Neural crest cell (in vitro differentiated cells): ENCODE measurements around the gene TRH. TPM values are rescaled to one million over a fixed set of nuclear protein-coding genes. Genes with fewer than 3 reads are reported as not detected.

Experiments used
- DNase-seq: peaks from one replicate; pipeline ENCODE4 v3.0.0; 2021; ENCODE audit warnings: low read depth, mixed read lengths, low spot score
- H3K27ac Mint-ChIP-seq: one replicate; pipeline ENCODE4 v1.8.0; 2021; ENCODE audit warnings: mild to moderate bottlenecking, mixed read lengths; ENCODE audit not compliant: unreplicated experiment
- H3K27me3 Mint-ChIP-seq: 2 replicates; pipeline ENCODE4 v1.8.0; 2021; ENCODE audit warnings: low read depth, mild to moderate bottlenecking, mixed read lengths
- H3K36me3 Mint-ChIP-seq: 2 replicates; pipeline ENCODE4 v1.8.0; 2021; ENCODE audit warnings: low read depth, mild to moderate bottlenecking, mixed read lengths
- H3K4me1 Mint-ChIP-seq: 2 replicates; pipeline ENCODE4 v1.8.0; 2021; ENCODE audit warnings: mixed read lengths
- H3K4me3 Mint-ChIP-seq: one replicate; pipeline ENCODE4 v1.8.0; 2021; ENCODE audit warnings: mild to moderate bottlenecking, mixed read lengths
- H3K9me3 Mint-ChIP-seq: 2 replicates; pipeline ENCODE4 v1.8.0; 2021; ENCODE audit warnings: mixed read lengths
- CTCF ChIP-seq: fragments of 200-600 bp; sonication (generic); conservative IDR thresholded peaks from 2 replicates; pipeline ENCODE4 v1.5.0; 2021; ENCODE audit warnings: antibody characterized with exemption, mild to moderate bottlenecking
- total RNA-seq: library from RNA; stranded (reverse); gene quantifications from 2 replicates; pipeline ENCODE4 v1.2.1, GENCODE V29; 2021

TRH gene
- total RNA-seq, 1 donor from 2014 or later, result 0.61 TPM

DNA sequence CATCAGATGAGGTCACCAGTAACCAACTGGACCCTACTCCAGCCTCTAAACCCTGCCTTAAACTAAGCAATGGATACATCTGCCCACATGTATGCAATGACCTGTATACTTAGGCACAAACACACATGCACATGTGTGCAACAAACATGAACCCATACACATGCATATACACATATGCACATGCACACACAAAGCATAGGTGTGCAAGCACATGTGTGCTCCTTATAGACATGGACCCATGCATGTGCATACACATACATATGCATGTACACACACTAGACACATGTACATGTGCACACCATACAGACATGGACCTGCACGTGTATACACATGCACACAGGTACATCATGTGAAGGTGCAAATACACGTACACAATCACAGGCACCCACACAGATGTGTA is 8.6 kb upstream of the TRH start:
- TF ChIP-seq CTCF, result no peak
- Mint-ChIP-seq H3K27ac (no peak overlapping the region), H3K36me3 (no peaks in the 10 kb centered on the region), H3K4me1 (peaks cover 26% of the 10 kb centered on the region), H3K9me3 (no peaks in the 10 kb centered on the region), H3K4me3 (no peak overlapping the region), H3K27me3 (peaks cover 9% of the 10 kb centered on the region)
- DNase-seq, result no peak

GRCh38 chr3:129966876-129967275 is 7.6 kb upstream of the TRH start:
- no peaks in the 10 kb centered on the region for H3K36me3 Mint-ChIP-seq
- no peak for TF ChIP-seq CTCF
- no peaks in the 10 kb centered on the region for H3K9me3 Mint-ChIP-seq
- H3K4me1 Mint-ChIP-seq, result peaks cover 32% of the 10 kb centered on the region
- H3K27ac Mint-ChIP-seq, result no peak overlapping the region
- peaks cover 16% of the 10 kb centered on the region for H3K27me3 Mint-ChIP-seq
- DNase-seq, result no peak
- no peak overlapping the region for H3K4me3 Mint-ChIP-seq

DNA sequence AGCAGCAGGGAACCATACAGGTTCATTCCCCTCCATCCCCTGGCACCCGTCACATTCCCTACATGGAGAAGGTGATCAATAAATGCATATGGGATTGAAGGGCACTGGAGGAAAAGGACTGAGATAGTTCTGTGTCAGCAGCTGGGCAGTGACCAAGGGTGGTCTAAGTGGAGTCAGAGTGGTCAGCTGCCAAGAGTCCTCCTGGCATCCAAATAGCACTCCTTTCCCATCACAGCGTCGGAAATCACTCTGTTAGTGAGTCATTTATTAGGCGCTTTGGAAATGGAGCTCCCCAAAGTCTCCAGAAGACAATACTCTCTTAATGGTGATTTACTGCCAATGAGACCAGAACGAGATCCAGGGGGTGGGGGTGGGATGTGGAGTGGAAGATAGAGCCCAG is 6.8 kb upstream of the TRH start:
- peaks cover 25% of the 10 kb centered on the region for H3K27me3 Mint-ChIP-seq

DNA sequence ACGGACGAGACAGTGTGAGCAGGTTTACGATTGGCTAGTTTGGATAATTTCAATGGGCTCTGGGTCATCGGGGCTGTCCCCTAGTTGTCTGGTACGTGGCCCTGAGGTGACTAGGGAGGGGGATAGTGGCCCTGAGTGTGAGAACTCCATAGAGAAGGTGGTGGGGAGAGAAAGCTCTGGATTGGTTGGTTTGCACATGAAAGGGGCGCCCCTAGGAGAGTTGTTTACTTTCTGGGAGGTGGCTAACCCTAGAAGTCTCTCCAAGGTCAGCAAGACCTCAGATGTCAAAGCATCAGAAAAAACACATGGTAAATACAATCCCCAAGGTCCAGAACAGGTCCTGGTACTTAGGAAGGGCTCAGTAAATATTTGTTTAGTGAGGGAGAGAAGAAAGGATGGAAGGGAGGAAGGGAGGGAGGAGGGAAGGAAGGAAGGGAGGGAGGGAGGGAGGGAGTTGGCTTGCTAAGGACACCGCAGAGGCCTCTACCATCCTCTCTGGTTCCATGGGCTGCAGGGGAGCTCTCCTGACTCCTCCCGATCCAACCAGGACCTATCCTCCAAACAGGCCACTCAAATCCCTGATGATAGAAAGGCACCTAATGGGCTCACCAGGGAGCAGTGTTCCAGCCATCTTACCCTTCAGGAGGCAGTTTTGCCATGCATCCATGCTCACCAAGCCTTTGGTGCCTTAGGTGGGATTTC is 3.0 kb upstream of the TRH start:
- H3K36me3 Mint-ChIP-seq, result no peaks in the 10 kb centered on the region
- no peak for TF ChIP-seq CTCF
- DNase-seq, result no peak
- no peaks in the 10 kb centered on the region for H3K9me3 Mint-ChIP-seq
- no peak overlapping the region for H3K27ac Mint-ChIP-seq
- H3K4me1 Mint-ChIP-seq, result peaks cover 33% of the 10 kb centered on the region
- H3K27me3 Mint-ChIP-seq, result peaks cover 62% of the 10 kb centered on the region
- H3K4me3 Mint-ChIP-seq, result no peak overlapping the region

More for the DNA sequence above, 6.8 kb upstream of the TRH start:
- no peaks in the 10 kb centered on the region for H3K36me3 Mint-ChIP-seq
- H3K4me1 Mint-ChIP-seq, result peaks cover 32% of the 10 kb centered on the region
- no peaks in the 10 kb centered on the region for H3K9me3 Mint-ChIP-seq
- H3K4me3 Mint-ChIP-seq, result no peak overlapping the region
- TF ChIP-seq CTCF, result no peak
- H3K27ac Mint-ChIP-seq, result no peak overlapping the region
- no peak for DNase-seq

GRCh38 chr3:129972301-129972700 is 2.2 kb upstream of the TRH start:
- no peaks in the 10 kb centered on the region for H3K9me3 Mint-ChIP-seq
- H3K4me3 Mint-ChIP-seq, result no peak overlapping the region
- peaks cover 70% of the 10 kb centered on the region for H3K27me3 Mint-ChIP-seq
- no peaks in the 10 kb centered on the region for H3K36me3 Mint-ChIP-seq
- TF ChIP-seq CTCF, result no peak
- H3K27ac Mint-ChIP-seq, result no peak overlapping the region
- peaks cover 25% of the 10 kb centered on the region for H3K4me1 Mint-ChIP-seq
- no peak for DNase-seq
